Measurements from ENCODE around the gene PGRMC2.

The PGRMC2 gene, protein sequence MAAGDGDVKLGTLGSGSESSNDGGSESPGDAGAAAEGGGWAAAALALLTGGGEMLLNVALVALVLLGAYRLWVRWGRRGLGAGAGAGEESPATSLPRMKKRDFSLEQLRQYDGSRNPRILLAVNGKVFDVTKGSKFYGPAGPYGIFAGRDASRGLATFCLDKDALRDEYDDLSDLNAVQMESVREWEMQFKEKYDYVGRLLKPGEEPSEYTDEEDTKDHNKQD

DNA sequence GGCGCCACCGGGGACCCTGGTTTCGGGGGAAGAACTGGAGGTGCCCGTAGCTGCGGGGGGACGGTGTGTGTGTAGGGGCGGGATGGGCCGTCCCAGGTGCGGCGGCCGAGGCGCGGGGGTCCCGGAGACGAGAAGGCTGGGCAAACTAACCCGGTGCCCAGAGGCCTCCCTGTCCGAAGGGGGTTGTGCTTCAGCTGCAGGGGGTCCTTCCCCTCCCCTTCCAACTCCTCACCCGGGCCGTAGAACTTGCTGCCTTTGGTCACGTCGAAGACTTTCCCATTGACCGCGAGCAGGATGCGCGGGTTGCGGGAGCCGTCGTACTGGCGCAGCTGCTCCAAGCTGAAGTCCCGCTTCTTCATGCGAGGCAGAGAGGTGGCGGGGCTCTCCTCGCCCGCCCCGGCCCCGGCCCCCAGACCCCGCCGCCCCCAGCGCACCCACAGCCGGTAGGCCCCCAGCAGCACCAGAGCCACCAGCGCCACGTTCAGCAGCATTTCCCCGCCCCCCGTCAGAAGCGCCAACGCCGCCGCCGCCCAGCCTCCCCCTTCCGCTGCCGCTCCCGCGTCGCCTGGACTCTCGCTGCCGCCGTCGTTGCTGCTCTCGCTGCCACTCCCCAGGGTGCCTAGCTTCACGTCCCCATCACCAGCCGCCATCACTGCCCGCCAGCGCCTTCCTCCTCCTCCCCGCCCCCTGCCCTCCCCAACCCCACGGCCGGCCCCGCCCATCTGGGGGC, at the start of gene PGRMC2:
Gene PGRMC2, minus strand, starts transcription at position 673 of the 730 bp plus-strand sequence. Its CDS starts 23 bp downstream, at position 650.
- DNase-seq: peak; percentile 28

DNA sequence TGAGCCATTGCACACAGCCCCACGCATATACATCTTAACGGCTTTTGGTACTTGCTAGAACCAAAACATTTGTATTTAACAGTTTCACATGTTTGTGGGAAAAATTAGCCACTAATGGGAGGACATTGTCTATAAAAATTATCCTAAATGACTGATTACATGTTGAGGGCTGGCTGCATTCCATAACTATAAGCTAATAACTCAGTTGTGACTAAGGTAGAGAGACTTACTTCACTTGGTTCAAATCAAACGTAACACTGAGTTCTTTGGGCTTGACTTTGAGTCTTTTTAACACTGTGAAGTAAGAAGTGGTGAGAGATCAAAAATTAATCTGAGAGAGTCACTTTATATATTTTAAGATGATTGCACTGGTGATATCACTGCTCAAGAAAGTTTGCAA, 47.9 kb upstream of the PGRMC2 start:
- no peak for DNase-seq

DNA sequence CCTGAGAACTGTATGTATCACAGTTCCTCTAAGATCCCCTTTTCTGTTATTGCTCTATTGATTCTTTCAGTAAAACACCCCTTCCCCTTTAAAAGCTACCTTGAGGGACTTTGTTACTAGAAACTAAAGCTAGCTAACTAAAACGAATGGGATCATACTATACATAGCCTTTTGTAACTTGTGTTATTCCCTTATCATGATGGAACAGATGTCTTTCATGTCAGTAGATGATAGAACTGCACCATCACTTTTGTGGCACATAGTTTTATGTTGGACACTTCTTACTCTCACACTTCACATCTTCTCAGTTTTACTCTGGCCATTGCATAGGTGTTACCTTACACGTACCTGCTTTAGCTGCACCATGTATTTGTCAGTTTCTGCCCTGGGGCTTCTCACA, 46.6 kb upstream of the PGRMC2 start:
- DNase-seq: no peak

DNA sequence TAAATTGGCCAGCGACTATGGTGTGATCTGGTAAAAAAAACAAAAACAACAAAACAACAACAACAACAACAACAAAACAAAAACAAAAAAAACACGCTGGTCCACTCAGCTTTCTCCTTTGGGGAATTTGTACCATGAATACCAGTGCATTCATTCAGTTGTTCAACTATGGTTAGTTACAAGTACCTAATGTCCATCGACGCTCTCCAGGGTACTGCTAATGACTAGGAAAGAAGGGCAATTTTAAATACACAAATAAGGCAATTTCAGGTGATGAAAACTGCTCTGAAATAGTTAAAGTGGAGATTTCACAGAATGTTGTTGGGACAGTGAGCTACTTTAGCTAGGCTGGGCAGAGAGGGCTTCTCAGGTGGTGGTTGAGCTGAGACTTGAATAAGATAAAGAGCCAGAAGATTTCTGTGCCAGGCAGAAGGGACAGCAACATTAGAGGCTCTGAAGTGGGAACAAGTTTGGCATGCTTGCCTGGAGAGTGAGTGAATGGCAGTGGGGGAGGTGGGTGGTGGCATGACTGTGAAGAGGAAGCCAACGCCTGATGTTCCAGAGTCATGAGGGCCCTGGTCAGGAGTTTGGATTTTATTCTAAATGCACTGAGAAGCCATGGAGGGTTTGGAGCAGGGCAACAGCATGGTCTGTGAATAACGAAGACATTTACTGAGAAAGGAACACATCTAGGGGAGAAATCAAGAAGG, 45.9 kb upstream of the PGRMC2 start:
- DNase-seq: no peak

DNA sequence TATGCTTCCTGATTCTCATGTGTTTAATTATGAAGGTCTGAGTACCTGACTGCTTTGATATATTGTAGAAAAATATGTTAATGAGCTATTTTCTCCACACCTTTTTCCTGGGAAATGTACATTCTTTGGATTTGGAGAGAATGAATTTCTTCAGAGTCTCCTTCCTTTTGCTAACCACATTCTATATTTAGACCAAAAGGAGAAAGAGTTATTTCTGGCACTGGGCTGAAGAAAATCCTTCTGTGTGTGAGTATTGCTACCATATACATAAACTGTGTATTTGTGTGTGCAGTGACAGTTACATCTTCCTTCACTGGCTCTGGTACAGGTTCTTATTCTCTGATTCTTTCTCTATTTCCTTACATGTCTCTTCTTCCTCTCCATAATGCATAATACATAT, 44.5 kb upstream of the PGRMC2 start:
- no peak for DNase-seq

DNA sequence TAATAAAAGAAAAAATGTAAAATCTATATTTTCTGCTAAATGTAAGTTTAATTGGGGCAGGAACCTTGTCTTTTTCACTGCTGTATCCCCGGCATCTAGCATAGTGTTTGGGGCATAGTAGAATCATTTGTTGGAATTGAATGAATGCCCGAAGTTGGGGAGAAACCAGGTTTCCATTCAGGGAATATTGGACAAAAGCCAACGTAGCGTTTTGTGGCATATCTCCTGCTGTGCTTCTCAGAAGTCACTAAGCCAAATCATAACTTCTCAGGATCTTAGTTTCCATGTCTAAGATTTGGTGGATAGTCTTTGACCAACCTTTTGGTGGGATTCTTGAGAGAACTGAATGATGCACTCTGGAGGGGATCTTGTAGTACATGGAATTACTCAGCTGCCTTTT, 42.0 kb upstream of the PGRMC2 start:
- DNase-seq: no peak

DNA sequence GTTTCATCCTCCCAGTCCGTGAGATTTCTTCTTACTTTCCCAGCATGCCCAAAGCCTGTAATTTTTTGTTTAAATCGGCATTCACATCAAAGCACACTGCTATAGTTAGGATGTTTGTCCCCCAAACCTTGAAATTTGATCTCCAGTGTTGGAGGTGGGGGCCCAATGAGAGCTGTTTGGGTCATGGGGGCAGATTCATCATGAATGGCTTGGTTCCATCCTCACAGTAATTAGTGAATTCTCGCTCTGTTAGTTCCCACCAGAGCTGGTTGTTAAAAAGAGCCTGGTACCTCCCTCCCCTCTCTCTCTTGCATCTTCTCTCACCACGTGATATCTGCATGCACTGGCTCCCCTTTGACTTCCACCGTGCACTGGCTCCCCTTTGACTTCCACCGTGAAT, 40.5 kb upstream of the PGRMC2 start:
- no peak for DNase-seq

DNA sequence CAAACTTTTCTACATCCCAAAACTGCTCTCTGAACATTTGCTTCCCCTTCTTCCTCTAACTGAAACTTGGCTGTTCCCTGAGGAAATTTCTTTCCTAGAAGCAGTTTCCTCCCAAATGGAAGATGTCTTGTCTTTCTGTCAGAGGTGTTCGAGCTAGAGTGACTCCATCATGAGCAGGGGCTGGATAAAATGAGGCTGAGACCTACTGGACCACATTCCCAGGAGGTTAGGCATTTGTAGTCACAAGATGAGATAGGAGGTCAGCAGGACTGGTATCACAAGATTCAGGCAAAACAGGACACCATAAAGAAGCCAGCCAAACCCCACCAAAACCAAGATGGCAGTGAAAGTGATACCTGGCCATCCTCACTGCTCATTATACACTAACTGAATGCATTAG, 35.8 kb upstream of the PGRMC2 start:
- DNase-seq: no peak

DNA sequence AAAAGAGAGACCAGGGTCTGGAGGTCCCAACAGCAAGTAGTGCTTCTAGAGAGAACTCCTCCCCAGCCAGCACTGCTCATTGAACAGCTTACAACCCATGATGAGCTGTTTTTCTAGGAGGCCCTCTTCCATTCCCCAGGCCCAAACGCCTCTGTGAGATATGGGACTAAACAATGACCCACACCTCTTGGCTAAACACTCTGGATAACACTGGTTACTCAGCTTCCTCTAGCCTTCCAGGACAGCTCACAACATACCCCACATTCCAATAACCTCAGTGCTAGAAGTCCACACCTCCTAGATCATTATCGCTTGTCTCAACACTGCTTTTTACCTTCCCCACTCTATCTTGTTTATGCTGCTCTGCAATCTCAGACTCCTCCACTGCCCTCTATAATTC, 35.4 kb upstream of the PGRMC2 start:
- DNase-seq: no peak

DNA sequence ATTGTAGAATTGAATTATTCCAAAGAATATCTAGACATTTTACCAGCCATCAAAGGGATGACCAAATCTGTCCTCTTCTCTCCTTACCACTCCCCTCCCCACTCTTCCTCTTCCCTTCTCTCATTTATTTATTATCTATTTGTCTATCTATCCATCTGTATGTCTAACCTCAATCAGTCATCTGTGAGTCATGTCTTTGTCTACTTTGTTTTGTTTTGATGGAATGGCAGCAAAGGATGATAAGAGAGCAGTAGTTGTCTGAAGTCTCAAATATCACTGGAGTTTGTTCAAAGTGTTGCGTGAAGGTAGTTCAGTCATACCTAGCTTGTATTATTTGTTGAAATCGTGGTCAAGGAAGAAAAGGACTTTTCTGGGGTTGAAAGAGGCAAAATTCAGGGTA, 34.7 kb upstream of the PGRMC2 start:
- no peak for DNase-seq

DNA sequence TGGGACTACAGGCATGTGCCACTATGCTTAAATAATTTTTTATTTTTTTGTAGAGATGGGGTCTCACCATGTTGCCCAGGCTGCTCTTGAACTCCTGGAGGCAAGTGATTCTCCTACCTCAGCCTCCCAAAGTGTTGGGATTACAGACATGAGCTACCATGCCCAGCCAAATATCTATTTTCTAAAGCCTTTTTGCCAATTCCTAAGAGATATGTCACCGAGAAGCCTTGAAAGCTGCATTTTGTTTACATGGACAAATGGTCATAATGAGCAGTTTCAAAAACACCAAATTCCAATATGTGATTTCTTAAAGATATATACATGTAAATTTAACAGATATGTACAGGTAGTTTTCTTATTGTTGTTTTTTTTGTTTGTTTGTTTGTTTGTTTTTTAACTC, 33.0 kb upstream of the PGRMC2 start:
- DNase-seq: no peak

DNA sequence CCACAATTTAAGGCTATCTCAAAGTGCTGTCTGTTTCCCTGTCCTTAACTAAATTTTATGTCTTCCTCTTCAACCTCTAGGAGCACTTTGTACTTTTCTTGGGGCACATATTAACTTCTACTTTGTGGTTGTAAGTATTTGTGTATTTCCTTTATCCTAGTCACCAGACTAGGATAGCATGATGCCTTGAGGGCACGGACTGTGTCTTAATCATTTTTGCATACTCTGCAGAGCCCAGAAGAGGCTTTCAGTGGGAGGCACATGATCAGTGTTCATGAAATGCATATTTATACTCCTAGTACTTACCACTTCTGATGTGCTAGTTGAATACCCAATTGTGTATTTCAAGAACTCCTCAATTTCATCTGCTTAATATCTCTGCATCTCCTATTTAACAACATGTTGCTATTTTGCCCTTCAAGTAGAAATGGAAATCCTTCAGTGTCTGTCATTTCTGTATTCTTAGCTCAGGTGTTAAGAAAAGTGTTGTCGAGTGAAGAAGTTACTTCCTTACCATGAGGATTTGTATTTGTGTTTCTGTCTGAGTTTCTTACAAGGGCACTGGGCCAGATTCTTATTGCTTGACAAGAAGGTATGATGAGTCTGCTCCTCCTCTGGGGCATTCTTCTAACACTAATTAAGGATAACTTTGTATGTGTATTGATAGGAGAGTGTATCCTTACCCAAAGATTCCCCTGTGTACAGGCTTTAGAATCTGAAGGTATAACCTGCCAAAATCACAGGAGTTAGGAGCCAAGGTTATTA, 28.3 kb upstream of the PGRMC2 start:
- DNase-seq: no peak

DNA sequence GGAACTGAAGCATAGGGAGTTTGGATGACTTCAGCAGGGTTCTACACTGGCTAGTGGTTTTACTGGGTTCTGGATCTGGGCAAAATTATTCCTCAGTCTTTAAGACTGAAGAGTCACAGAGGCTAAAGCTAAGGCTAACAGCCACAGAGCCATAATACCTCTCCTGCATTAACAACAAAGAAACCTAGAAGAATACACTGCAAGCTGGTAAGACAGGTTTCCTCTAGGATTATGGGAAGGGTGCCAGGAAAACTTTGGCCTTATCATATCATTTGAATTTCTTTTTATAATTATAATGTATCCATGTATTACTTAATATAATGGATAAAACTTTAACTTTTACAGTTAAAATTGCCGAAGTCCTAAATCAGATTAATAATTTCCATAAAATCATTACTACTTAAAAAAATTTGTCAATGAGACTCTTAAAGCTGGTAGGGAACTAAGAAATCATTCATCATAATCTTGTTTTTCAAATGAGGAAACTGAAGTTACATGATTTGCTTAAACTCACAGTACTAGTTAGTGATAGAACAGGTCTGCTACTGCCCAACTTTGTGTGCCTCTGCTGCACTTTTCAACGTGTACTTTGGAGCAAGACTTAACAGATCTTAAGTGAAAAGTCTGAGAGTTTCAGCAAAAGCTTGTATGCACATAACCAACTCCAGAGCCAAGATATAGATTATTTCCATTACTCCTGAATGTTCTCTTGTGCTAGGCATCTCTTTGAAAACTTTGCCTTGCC, 24.2 kb upstream of the PGRMC2 start:
- no peak for DNase-seq

DNA sequence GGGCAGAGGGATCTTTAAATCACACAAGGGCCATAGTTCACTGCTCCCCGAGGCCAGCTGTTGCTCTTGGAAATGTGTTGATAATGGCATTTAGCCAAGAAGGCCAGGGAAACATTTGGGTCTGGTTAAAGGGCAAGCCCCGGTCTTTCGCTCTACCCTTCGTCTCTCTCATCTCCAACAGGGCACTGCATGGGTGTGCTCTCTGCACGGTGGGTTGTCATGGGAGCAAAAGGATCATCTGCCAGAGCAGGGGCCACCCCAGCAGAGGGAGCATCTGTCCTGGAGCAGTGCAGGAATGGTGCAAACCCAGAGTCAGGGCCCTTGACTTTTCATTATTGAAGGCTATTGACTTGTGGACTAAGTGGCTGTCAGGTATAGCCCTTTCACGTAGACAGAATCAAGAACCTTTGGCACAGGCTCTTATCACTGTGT, 22.7 kb upstream of the PGRMC2 start:
- DNase-seq: no peak

DNA sequence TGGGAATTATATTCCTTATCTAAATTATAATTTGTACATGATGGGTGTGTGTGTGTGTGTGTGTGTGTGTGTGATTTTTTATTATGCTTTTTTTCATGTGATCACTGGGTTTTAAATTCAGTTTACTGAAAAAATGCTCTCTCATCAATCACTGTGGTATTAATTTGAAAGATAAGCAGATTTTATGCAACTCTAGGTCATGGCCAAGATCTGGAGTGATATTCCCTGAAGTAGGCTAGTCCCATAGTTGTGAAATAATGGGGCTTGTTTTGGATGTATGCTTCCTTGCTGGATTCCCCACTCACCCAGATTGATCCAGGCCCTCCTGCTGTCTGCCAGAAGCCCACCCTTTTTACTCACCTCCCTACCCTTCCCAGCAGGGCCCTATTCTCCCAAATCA, 22.0 kb upstream of the PGRMC2 start:
- DNase-seq: no peak

DNA sequence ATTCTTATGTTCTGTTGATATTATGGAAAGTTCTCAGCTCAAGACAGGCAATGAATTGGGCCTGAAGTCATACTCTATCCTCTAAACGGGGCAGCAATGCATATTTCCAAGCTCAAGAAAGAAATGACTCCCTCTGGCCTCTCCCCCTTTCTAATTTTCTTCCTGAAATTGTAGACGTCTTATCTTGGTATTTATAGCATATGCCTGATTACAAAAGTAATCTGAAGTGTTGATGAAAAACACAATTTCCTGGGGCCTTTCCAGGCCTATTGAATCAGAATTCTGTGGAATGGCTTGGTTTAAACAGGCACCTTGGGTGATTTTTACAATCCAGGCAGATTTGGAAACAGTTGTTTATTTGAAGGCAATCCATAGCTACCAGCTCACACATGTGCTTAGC, 21.4 kb upstream of the PGRMC2 start:
- DNase-seq: no peak

DNA sequence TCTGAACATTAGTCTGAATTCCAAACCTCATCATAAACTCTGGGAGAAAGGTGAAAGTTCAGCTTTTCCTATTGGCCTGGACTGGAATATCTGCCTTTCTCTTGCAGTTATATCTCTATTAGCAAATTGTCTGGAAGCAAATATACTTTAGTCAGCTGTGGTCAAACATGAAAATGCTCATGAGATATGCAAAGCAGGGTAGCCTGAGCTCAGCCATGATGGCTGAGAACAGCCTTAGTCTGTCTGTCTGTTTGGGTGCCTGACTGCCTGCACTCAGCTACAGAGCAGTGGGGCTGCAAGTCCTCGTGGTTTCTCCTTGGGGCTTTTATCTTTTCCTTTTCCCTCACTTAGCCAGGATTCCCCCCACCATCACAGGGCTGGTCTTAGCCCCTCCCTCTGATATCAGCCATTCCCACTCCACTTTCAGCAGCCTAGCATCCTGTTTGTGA, 19.5 kb upstream of the PGRMC2 start:
- no peak for DNase-seq

DNA sequence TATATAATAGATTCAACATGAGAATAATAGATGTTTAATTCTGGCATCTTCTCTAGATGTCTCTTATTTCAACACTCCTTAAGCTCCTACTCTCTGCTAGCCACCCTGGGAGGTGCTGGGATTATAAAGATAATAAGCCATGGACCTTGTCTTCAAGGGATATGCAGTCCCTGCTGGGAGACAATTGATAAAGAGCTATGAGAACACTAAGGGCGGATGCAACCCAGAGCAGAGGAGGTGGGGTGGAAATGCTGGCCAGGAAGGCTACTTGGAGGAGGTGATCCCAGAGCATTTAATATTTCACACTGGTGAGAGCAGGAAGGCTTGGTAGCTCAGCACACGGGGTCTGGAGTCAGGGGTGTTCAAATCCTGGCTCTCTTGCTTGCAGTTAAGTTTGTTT, 18.3 kb upstream of the PGRMC2 start:
- no peak for DNase-seq

DNA sequence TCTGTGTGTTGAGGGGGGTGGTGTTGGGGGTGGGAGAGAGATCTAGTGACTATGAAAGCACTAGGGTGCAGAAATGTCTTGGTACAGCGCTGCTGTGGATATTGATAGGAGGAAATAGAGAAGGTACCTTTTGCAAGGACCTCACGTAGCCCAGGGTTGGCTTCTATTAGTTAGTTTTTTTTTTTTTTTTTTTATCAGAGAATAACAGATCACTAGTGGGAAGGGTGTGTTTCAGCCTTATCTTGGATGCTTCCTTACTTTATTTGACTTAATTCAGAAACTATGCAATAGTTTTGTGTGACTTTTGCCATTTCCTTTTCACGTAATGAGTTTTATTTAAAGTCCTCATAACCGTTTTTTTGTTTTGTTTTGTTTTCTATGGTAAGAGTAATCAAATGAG, 16.4 kb upstream of the PGRMC2 start:
- no peak for DNase-seq

DNA sequence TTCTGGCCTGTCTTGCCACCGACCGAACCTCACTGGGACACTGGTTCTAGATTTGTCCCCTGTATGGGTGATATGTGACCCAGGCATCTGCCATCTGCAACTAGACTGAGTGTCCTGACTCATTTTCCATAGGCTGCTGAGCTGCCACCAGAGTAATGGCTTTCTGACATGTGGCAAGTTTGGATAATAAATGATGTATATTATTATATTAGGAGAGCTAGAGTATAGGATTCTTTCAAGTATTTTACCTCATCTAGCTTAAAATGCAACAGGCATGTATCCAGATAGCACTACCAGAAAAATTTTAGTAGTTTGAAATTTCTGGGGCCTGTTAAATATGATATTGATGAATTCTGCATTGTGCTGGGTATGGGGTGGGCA, 15.8 kb upstream of the PGRMC2 start:
- no peak for DNase-seq

DNA sequence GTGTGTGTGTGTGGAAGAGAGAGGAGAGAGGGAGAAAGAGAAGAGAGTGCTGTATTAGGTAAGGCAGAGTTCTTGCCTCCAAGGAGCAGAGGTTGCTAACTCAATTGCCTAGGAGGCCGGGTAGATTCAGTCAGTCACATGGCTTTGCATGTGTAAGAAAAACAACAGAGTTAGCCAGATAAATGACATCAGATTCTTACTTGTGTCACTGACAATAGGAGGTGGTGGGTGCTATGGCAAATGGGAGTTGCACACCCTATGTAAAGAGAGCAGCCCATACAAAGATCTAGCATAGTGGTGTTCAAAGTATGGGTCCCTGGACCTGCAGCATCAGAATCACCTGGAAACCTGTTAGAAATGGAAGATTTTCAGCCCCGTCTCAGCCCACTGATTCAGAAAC, 14.4 kb upstream of the PGRMC2 start:
- DNase-seq: no peak

DNA sequence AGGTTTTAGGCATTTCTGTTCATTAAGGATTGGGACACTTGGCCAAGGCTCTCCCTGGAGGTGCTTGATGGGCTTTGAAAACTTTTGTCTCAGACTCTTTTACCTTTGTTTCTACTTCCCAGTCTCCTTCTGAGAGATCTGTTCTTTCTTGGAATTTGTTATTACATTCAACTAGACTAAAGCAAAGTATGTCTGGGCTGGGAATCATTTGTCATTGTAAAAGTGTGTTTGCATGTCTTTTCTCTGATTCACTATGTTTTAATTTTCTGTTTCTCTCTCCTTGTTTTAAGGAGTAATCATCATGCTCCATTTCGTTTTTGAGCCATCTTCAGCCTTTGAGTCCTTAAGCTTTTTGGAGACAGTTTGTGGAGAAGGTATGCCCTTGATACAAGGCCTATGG, 12.2 kb upstream of the PGRMC2 start:
- no peak for DNase-seq

DNA sequence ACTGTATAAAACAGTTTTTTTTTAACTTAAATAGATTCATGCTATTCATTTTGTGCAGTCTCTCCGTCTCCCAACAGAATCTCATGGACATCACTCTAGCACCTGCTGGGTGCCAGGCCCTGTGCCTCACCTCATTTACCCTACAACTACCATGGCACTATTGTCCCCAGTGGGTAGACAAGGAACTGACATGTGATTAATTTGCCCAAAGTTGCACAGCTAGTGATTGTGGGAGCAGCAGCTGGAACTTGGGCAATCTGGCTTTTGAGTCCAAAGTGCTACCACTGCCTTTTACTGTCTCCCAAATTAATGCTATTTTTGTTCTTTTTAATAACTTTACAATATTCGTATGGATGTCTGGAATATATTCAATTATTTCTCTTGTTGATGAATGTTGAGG, 11.2 kb upstream of the PGRMC2 start:
- DNase-seq: no peak
